Hematopoietic multipotent progenitor cell treated with erythropoietin and hydrocortisone succinate and interleukin-3 and kit ligand, for 8 days (in vitro differentiated cells): ENCODE results near the gene METTL15.
"Not testable (repeated sequence)": the region's sequence is repeated elsewhere in the genome, so short reads cannot be mapped to it uniquely, and the experiment has no call there.

Source experiments
- DNase-seq: peaks from one replicate; pipeline ENCODE4 v3.0.0-alpha.2; 2015

METTL15 gene

GRCh38 chr11:28110821-28111200, 2.6 kb downstream of the METTL15 start:
- DNase-seq: peak; percentile 39

- no peak for DNase-seq
Measured at GRCh38 chr11:28114116-28114515, 5.9 kb downstream of the METTL15 start.

- no peak for DNase-seq
Measured at GRCh38 chr11:28114731-28115130, 6.5 kb downstream of the METTL15 start.

DNA sequence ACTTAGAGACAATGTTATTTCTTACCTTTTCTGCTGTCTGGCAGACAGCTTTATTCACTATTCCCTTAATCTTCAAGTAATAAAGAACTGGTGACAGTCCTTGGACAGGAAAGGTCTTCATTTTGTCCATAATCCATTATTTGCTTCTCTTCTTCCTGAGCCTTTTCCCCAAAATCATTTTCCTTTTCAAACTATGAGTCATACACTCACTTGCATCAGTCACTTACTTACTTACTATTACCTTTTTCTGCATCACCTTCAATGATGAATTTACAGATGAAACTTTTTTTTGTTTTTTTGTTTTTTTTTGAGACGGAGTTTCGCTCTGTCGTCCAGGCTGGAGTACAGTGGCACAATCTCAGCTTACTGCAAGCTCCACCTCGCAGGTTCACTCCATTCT, 9.5 kb downstream of the METTL15 start:
- no peak for DNase-seq

DNA sequence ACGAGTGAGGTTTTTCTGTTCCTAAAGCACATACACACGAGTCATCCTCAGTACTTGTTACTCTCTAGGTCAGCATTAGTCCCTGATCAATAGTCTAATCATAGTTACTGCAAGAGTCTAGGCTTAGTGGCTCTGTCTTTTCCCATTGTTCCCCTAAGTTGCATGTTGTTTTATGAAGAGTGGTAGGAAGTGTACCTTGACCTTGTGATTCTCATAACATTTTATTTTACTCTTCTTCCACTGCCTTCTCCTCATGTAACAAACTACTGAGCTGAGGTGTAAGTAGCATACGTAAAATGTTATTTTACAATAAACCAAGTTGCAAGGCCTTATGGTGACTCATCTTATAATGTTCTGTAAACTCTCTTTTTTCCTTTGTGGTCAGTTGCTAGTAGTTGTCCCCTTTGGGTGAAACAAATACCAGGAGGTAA, 15.0 kb downstream of the METTL15 start:
- DNase-seq: no peak

DNA sequence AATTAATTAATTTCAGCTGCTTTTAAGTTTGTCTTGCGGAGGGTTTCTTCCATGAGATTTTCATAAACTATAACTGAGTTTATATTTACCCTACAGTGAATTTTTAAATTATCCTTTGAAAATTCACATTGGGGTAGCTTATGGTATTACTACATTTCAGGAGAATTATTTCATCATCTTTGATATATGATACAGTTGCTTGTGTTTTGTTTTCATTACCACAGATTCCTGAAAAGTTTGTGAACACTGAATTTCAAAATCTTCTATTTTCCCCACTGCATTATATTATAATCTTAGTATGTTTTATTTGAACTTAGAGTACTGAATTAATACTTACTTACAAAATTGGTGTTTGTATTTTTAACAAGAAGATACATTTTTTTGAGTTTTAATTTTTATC, 24.4 kb downstream of the METTL15 start:
- no peak for DNase-seq

- no peak for DNase-seq
Measured at GRCh38 chr11:28133146-28133545, 25.0 kb downstream of the METTL15 start.

DNA sequence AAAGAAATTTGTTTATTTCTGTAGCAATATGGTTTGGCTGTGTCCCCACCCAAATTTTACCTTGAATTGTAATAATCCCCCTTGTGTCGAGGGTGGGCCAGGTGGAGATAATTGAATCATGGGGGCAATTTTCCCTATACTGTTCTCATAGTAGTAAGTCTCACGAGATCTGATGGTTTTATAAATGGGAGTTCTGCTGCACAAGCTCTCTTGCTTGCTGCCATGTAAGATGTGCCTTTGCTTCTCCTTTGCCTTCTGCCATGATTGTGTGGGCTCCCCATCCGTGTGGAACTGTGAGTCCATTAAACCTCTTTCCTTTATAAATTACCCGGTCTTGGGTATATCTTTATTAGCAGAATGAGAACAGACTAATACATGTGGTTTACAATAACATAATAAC, 28.0 kb downstream of the METTL15 start:
- not testable (repeated sequence) for DNase-seq

GRCh38 chr11:28137366-28137765, 29.2 kb downstream of the METTL15 start:
- DNase-seq: peak; percentile 86

DNA sequence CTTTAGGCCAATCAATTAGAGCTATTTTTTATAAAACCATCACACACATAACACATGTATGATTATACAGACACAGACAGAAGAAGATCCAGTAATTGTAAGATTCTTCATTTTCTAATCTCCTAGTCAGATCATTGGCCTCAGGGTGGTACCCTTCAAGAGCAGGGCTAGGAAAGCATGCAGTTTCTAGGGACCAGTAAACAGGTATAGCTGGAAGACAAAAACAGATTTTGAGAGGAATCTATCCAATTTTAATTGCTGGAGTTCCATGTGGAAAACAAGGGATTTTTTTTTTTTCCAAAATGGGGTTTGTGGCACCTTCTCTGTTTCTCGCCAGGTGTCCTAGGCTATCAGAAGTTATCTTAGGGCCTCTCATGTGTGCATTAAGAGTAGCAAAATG, 29.6 kb downstream of the METTL15 start:
- DNase-seq: peak; percentile 47

GRCh38 chr11:28139841-28140415, 31.7 kb downstream of the METTL15 start:
- no peak for DNase-seq

- peak; percentile 61 for DNase-seq
Measured at GRCh38 chr11:28140689-28141455, 32.7 kb downstream of the METTL15 start.

GRCh38 chr11:28142724-28143123, 34.5 kb downstream of the METTL15 start:
- no peak for DNase-seq

- DNase-seq: no peak
Measured at GRCh38 chr11:28144808-28145207, 36.6 kb downstream of the METTL15 start.

- no peak for DNase-seq
Measured at GRCh38 chr11:28146123-28146751, 38.0 kb downstream of the METTL15 start.

DNA sequence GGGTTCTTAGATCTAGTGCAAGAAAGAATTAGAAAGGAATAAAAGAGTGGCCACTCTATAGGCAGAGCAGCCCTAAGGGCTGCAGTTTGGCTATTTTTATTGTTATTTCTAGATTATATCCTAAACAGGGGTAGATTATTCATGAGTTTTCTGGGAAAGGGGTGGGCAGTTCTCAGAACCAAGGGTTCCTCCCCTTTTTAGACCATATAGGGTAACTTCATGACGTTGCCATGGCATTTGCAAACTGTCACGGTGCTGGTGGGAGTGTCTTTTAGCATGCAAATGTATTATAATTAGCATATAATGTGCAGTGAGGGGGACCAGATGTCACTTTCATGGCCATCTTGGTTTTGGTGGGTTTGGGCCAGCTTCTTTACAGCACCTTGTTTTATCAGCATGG, 44.6 kb downstream of the METTL15 start:
- peak; percentile 13 for DNase-seq

- DNase-seq: no peak
Measured at GRCh38 chr11:28153586-28153985, 45.4 kb downstream of the METTL15 start.

GRCh38 chr11:28168718-28169117, 60.5 kb downstream of the METTL15 start:
- no peak for DNase-seq

- DNase-seq: no peak
Measured at GRCh38 chr11:28169816-28170215, 61.6 kb downstream of the METTL15 start.

DNA sequence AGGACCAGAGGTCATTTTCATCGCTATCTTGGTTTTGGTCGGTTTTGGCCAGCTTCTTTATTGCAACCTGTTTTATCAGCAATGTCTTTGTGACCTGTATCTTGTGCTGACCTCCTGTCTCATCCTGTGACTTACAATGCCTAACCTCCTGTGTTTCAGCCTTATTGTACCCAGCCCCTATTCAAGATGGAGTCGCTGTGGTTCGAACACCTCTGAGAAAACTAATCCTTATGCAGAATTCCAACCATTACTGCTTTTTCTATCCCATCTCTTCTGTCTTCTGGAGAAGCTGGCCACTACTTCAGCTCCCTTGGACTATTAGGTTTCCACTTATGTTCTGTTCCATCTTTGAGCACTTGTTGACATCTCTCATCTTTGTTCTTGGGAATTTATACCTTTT, 62.6 kb downstream of the METTL15 start:
- DNase-seq: no peak

- DNase-seq: no peak
Measured at GRCh38 chr11:28176351-28176750, 68.2 kb downstream of the METTL15 start.

- no peak for DNase-seq
Measured at GRCh38 chr11:28195449-28195848, 87.3 kb downstream of the METTL15 start.

DNA sequence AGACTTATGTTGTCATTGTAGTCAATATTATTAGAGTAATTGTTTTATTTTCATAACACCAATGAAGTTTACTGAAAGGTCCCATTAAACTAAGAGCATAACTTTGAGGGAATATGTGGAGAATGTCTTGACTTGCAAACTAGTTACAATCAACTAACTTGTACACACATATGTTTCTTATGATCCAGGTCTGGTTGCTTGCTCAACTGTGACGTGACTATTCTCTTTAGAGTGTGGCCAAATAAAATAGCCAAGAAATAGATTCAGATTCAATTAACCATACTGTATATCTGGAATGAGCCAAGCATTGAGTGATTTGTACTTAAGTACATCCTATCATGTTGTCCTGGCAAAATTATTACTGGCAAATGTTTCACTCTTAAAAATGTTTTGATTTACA, 101.7 kb downstream of the METTL15 start:
- DNase-seq: no peak

GRCh38 chr11:28222063-28222462, 113.9 kb downstream of the METTL15 start:
- not testable (repeated sequence) for DNase-seq
